DOHH2 (cell line): ENCODE data around the gene URI1.

Experiments used
- H3F3A ChIP-seq: fragments of 200-600 bp; sonication (generic), shearing (Covaris generic); 2 replicates; pipeline ENCODE4 v1.6.0; 2016; ENCODE audit warnings: antibody characterized with exemption, mild to moderate bottlenecking; ENCODE audit not compliant: control insufficient read depth, insufficient read depth
- H3K27ac ChIP-seq: fragments of 200-600 bp; sonication (generic); 2 replicates; pipeline ENCODE4 v1.5.1; 2014; ENCODE audit warnings: low read depth, mild to moderate bottlenecking, low read length, moderate library complexity
- H3K27me3 ChIP-seq: fragments of 200-600 bp; sonication (generic); 2 replicates; pipeline ENCODE4 v1.6.1; 2014; ENCODE audit warnings: mild to moderate bottlenecking, low read length, mixed read lengths; ENCODE audit not compliant: control insufficient read depth
- H3K36me3 ChIP-seq: fragments of 200-600 bp; sonication (generic); 2 replicates; pipeline ENCODE4 v1.6.1; 2014; ENCODE audit warnings: mild to moderate bottlenecking, low read length, moderate library complexity, mixed read lengths; ENCODE audit not compliant: control insufficient read depth
- H3K4me1 ChIP-seq: fragments of 200-600 bp; sonication (generic); 2 replicates; pipeline ENCODE4 v1.6.1; 2014; ENCODE audit warnings: mild to moderate bottlenecking, low read length, mixed read lengths; ENCODE audit not compliant: control insufficient read depth
- H3K4me2 ChIP-seq: fragments of 200-600 bp; sonication (generic); 2 replicates; pipeline ENCODE4 v1.6.0; 2014; ENCODE audit warnings: mild to moderate bottlenecking, low read length, moderate library complexity
- H3K4me3 ChIP-seq: fragments of 200-600 bp; sonication (generic); 2 replicates; pipeline ENCODE4 v1.5.1; 2014; ENCODE audit warnings: mild to moderate bottlenecking, low read length, mixed read lengths
- H3K79me2 ChIP-seq: fragments of 200-600 bp; sonication (generic); 2 replicates; pipeline ENCODE4 v1.6.1; 2014; ENCODE audit warnings: mild to moderate bottlenecking, low read length, mixed read lengths; ENCODE audit not compliant: control insufficient read depth
- H3K9me2 ChIP-seq: fragments of 200-600 bp; sonication (generic); replicated peaks from 2 replicates; pipeline ENCODE4 v1.6.1; 2014; ENCODE audit warnings: mild to moderate bottlenecking, low read length, mixed read lengths; ENCODE audit not compliant: control insufficient read depth
- H3K9me3 ChIP-seq: fragments of 200-600 bp; sonication (generic); 2 replicates; pipeline ENCODE4 v1.6.1; 2014; ENCODE audit warnings: antibody characterized with exemption, low read length, mixed read lengths; ENCODE audit not compliant: control insufficient read depth, insufficient read depth
- H4K20me1 ChIP-seq: fragments of 200-600 bp; sonication (generic); 2 replicates; pipeline ENCODE4 v1.6.0; 2014; ENCODE audit warnings: low read depth, mild to moderate bottlenecking, antibody characterized with exemption, low read length, moderate library complexity; ENCODE audit not compliant: control insufficient read depth, insufficient read depth
- CTCF ChIP-seq: fragments of 200-600 bp; sonication (generic); IDR thresholded peaks from one replicate; pipeline ENCODE4 v1.5.1; 2014; ENCODE audit warnings: antibody characterized with exemption, mild to moderate bottlenecking, low read depth, low read length; ENCODE audit not compliant: poor library complexity, severe bottlenecking
- EZH2phosphoT487 ChIP-seq: fragments of 200-600 bp; sonication (generic); IDR thresholded peaks from 2 replicates; pipeline ENCODE4 v1.6.1; 2017; ENCODE audit warnings: borderline replicate concordance, mild to moderate bottlenecking, antibody characterized with exemption, low read length, moderate library complexity, mixed read lengths

URI1 gene

GRCh38 chr19:29952177-29952576, 10.1 kb downstream of the URI1 start:
- Histone ChIP-seq H3K9me2 (no peaks in the 10 kb centered on the region), H3K4me1 (no peaks in the 10 kb centered on the region; the same call in 1 of the 2 replicates), H4K20me1 (peaks cover 8% of the 10 kb centered on the region; the same call in 1 of the 2 replicates), H3K9me3 (peaks cover 3% of the 10 kb centered on the region; the same call in 1 of the 2 replicates), H3K4me3 (no peak overlapping the region), H3K79me2 (peaks cover 93% of the 10 kb centered on the region), H3K4me2 (no peak overlapping the region), H3K36me3 (peaks cover 28% of the 10 kb centered on the region), H3K27me3 (no peaks in the 10 kb centered on the region), H3F3A (0 out of 2 replicates have a peak, but pooled peaks cover 3% of the 10 kb centered on the region), H3K27ac (no peak overlapping the region)
- TF ChIP-seq CTCF (no peak), EZH2phosphoT487 (no peak)

- Histone ChIP-seq H3K36me3 (peaks cover 28% of the 10 kb centered on the region), H3K27ac (no peak overlapping the region)
Observed at GRCh38 chr19:29952646-29953045, 10.6 kb downstream of the URI1 start.

GRCh38 chr19:29953352-29954247, 11.6 kb downstream of the URI1 start:
- Histone ChIP-seq H3K4me2 (no peak overlapping the region), H3K79me2 (peaks cover 93% of the 10 kb centered on the region), H3F3A (0 out of 2 replicates have a peak, but pooled peaks cover 3% of the 10 kb centered on the region), H3K9me3 (no peaks in the 10 kb centered on the region), H3K4me3 (no peak overlapping the region), H3K27ac (no peak overlapping the region), H3K36me3 (peaks cover 23% of the 10 kb centered on the region), H3K4me1 (no peaks in the 10 kb centered on the region; the same call in 1 of the 2 replicates), H3K27me3 (no peaks in the 10 kb centered on the region), H3K9me2 (no peaks in the 10 kb centered on the region), H4K20me1 (peaks cover 8% of the 10 kb centered on the region; the same call in 1 of the 2 replicates)
- TF ChIP-seq EZH2phosphoT487 (no peak), CTCF (no peak)

More at GRCh38 chr19:29952646-29953045, 10.6 kb downstream of the URI1 start:
- 0 out of 2 replicates have a peak, but pooled peaks cover 3% of the 10 kb centered on the region for H3F3A ChIP-seq
- H4K20me1 ChIP-seq: peaks cover 8% of the 10 kb centered on the region; the same call in 1 of the 2 replicates
- peaks cover 93% of the 10 kb centered on the region for H3K79me2 ChIP-seq
- H3K9me3 ChIP-seq: peaks cover 3% of the 10 kb centered on the region; the same call in 1 of the 2 replicates
- no peaks in the 10 kb centered on the region for H3K9me2 ChIP-seq
- no peaks in the 10 kb centered on the region; the same call in 1 of the 2 replicates for H3K4me1 ChIP-seq
- TF ChIP-seq CTCF: no peak
- no peak for TF ChIP-seq EZH2phosphoT487
- H3K27me3 ChIP-seq: no peaks in the 10 kb centered on the region
- no peak overlapping the region for H3K4me3 ChIP-seq
- no peak overlapping the region for H3K4me2 ChIP-seq
